B cell (primary cell): ENCODE measurements around the gene DIABLO. TPM values are rescaled to one million over a fixed set of nuclear protein-coding genes. Genes with fewer than 3 reads are reported as not detected.

Experiments used
- ATAC-seq: fragments of 200-7000 bp; cut with Tn5 transposase; one replicate; pipeline ENCODE4 v1.10.0; 2021; ENCODE audit warnings: low read depth, mild to moderate bottlenecking, moderate number of reproducible peaks, moderate library complexity
- CTCF ChIA-PET: fragments of 350-600 bp; sonication (Branson Sonifier 250); formaldehyde crosslinking; loops from one replicate; lab custom pipeline; 2021; ENCODE audit warnings: antibody characterized with exemption, inconsistent platforms; lab: Charles Lee
- POLR2A ChIA-PET: fragments of 350-600 bp; sonication (Branson Sonifier 250); formaldehyde crosslinking; loops from one replicate; lab custom pipeline; 2021; ENCODE audit warnings: antibody characterized with exemption; lab: Charles Lee
- DNase-seq: peaks from one replicate; pipeline ENCODE4 v3.0.0; 2013
- H2AFZ ChIP-seq: 2 replicates; pipeline ENCODE4 v1.6.1; 2012; ENCODE audit warnings: mild to moderate bottlenecking, low read depth, low read length; ENCODE audit not compliant: insufficient read depth, poor library complexity, severe bottlenecking
- H3K27ac ChIP-seq, 2 donors: 1 replicate in 1 of 2; 2 replicates in 1 of 2; pipeline ENCODE4 v1.5.1; 2012 to 2013; ENCODE audit warnings: low read length in 2 of 2, mild to moderate bottlenecking in 2 of 2, moderate library complexity in 1 of 2
- H3K27me3 ChIP-seq, 4 experiments: fragments of 200-600 bp in 1 of 4; sonication (generic) in 1 of 4; replicated peaks in 1 of 4; 1 replicate in 2 of 4; 2 replicates in 2 of 4; pipeline versions ENCODE4 v1.6.1 to v1.7.0; 2013 to 2016; ENCODE audit warnings: low read length in 3 of 4, mild to moderate bottlenecking in 2 of 4, mixed read lengths in 1 of 4, moderate library complexity in 1 of 4; ENCODE audit not compliant: insufficient read depth in 4 of 4, control insufficient read depth in 3 of 4; ENCODE audit errors: control extremely low read depth in 1 of 4
- H3K36me3 ChIP-seq, 2 experiments: replicated peaks in 1 of 2; 1 replicate in 1 of 2; 2 replicates in 1 of 2; pipeline versions ENCODE4 v1.6.1 to v1.7.1; 2013; ENCODE audit warnings: low read length in 1 of 2; ENCODE audit not compliant: insufficient read depth in 2 of 2, control insufficient read depth in 1 of 2; ENCODE audit errors: control extremely low read depth in 1 of 2, extremely low read depth in 1 of 2
- H3K4me1 ChIP-seq, 2 donors: fragments of 200-600 bp in 1 of 2; sonication (generic) in 1 of 2; 1 replicate in 1 of 2; 2 replicates in 1 of 2; pipeline versions ENCODE4 v1.5.1 to v1.6.1; 2013 to 2017; ENCODE audit warnings: low read length in 2 of 2; ENCODE audit not compliant: control insufficient read depth in 2 of 2, insufficient read depth in 2 of 2
- H3K4me2 ChIP-seq: replicated peaks from 2 replicates; pipeline ENCODE3; 2012; ENCODE audit warnings: mild to moderate bottlenecking, low read depth, low read length; ENCODE audit not compliant: poor library complexity, severe bottlenecking
- H3K4me3 ChIP-seq, 5 experiments: fragments of 200-600 bp in 1 of 5; sonication (generic) in 1 of 5; 1 replicate in 3 of 5; 2 replicates in 2 of 5; pipeline versions ENCODE4 v1.5.1 to v1.7.0; 2011 to 2016; ENCODE audit warnings: low read length in 4 of 5, mild to moderate bottlenecking in 4 of 5, low read depth in 2 of 5, control low read depth in 1 of 5, moderate library complexity in 1 of 5; ENCODE audit not compliant: insufficient read depth in 1 of 5; ENCODE audit errors: control extremely low read depth in 1 of 5, extremely low read depth in 1 of 5
- H3K79me2 ChIP-seq: fragments of 200-600 bp; sonication (generic); one replicate; pipeline ENCODE4 v1.6.0; 2016; ENCODE audit warnings: low read length; ENCODE audit not compliant: control insufficient read depth, insufficient read depth
- H3K9ac ChIP-seq: fragments of 200-600 bp; sonication (generic); 2 replicates; pipeline ENCODE4 v1.6.1; 2017; ENCODE audit warnings: mild to moderate bottlenecking, low read length, moderate library complexity
- H3K9me3 ChIP-seq, 3 donors: one replicate each; pipeline versions ENCODE4 v1.6.1 to v1.7.1; 2013; ENCODE audit warnings: low read length in 2 of 3; ENCODE audit not compliant: control insufficient read depth in 2 of 3, insufficient read depth in 1 of 3; ENCODE audit errors: control extremely low read depth in 1 of 3
- H4K20me1 ChIP-seq: 2 replicates; pipeline ENCODE4 v1.6.0; 2012; ENCODE audit warnings: mild to moderate bottlenecking, low read length; ENCODE audit not compliant: insufficient read depth, control insufficient read depth, poor library complexity, severe bottlenecking
- H3K27ac Mint-ChIP-seq: one replicate; pipeline ENCODE4 v1.8.0; 2021; ENCODE audit warnings: mixed read lengths
- H3K27me3 Mint-ChIP-seq: one replicate; pipeline ENCODE4 v1.8.0; 2021; ENCODE audit warnings: mixed read lengths
- H3K4me1 Mint-ChIP-seq: one replicate; pipeline ENCODE4 v1.8.0; 2021; ENCODE audit warnings: mixed read lengths
- H3K4me3 Mint-ChIP-seq: one replicate; pipeline ENCODE4 v1.8.0; 2021; ENCODE audit warnings: mixed read lengths
- H3K9me3 Mint-ChIP-seq: one replicate; pipeline ENCODE4 v1.8.0; 2022; ENCODE audit warnings: mixed read lengths; ENCODE audit not compliant: insufficient read depth
- CTCF ChIP-seq: fragments of 200-600 bp; IDR thresholded peaks from one replicate; pipeline ENCODE4 v1.8.0; 2022; ENCODE audit warnings: antibody characterized with exemption, mild to moderate bottlenecking
- EZH2 ChIP-seq: IDR thresholded peaks from 2 replicates; pipeline ENCODE4 v1.6.1; 2012; ENCODE audit warnings: borderline replicate concordance, low read depth, mild to moderate bottlenecking, moderate library complexity, low read length; ENCODE audit not compliant: insufficient read depth, poor library complexity, severe bottlenecking
- WGBS: methylation state at CpG from one replicate; pipeline ENCODE4 v1.1.5; 2013; ENCODE audit warnings: missing lambda C conversion rate; ENCODE audit not compliant: insufficient coverage; 5-methylcytosine and 5-hydroxymethylcytosine counted together
- intact Hi-C: fragments of 100-400 bp; cut with micrococcal nuclease; formaldehyde crosslinking; loops from one replicate; pipeline ENCODE4 v1.10.0; 2022
- polyA plus RNA-seq: library from polyadenylated mRNA; depleted of rRNA; stranded (reverse); fragments of >200 nt; gene quantifications from 2 replicates; pipeline ENCODE4 v1.2.3, GENCODE V29; 2012
- total RNA-seq, 2 donors: library from RNA; stranded (reverse); fragments of 120-200 nt in 1 of 2; gene quantifications; 1 replicate in 1 of 2; 2 replicates in 1 of 2; pipeline versions ENCODE4 v1.2.3 to v1.2.4, GENCODE V29; 2013 to 2022

Gene DIABLO
- total and polyA plus RNA-seq, 2 donors (not counting 1 experiment from before 2014, with no cell fraction given): 36.8 to 44.6 TPM

- ATAC-seq: no peak
- Histone ChIP-seq H3K27me3 (peaks cover 0 to 47% (median 26%) of the 10 kb centered on the region in 4 experiments), H3K9me3 (peaks cover 0 to 13% (median 0%) of the 10 kb centered on the region in 3 donors), H3K27ac (no peak overlapping the region), H3K79me2 (no peaks in the 10 kb centered on the region), H3K36me3 (no peaks in the 10 kb centered on the region), H3K4me1 (peaks cover 13 to 14% of the 10 kb centered on the region in 2 donors), H2AFZ (no peak overlapping the region), H3K4me2 (no peak overlapping the region), H4K20me1 (no peaks in the 10 kb centered on the region), H3K4me3 (no peak overlapping the region), H3K9ac (no peak overlapping the region)
- TF ChIP-seq CTCF (no peak), EZH2 (no peak)
- H3K27me3 Mint-ChIP-seq: peaks cover 36% of the 10 kb centered on the region
- POLR2A ChIA-PET: no interaction called here
- no peak overlapping the region for H3K4me3 Mint-ChIP-seq
- H3K4me1 Mint-ChIP-seq: peaks cover 12% of the 10 kb centered on the region
- DNase-seq: no peak
- no peak overlapping the region for H3K27ac Mint-ChIP-seq
- CTCF ChIA-PET: no interaction called here
- 70% methylated on average over 13 of the region's 24 CpGs for WGBS
- H3K9me3 Mint-ChIP-seq: no peaks in the 10 kb centered on the region
- intact Hi-C loops: no loop called here
Measured at GRCh38 chr12:122200541-122201175, 25.2 kb downstream of the DIABLO start.
